Mucosa of descending colon (tissue), 3 donors: ENCODE measurements around the gene PKDCC. TPM values are rescaled to one million over a fixed set of nuclear protein-coding genes. Genes with fewer than 3 reads are reported as not detected.

Source experiments
- ATAC-seq: fragments of 200-7000 bp; cut with Tn5 transposase; one replicate; pipeline ENCODE4 v1.9.1; 2020; ENCODE audit warnings: mild to moderate bottlenecking, moderate library complexity
- DNase-seq, 3 donors: peaks; one replicate each; pipeline ENCODE4 v3.0.0-alpha.2; 2020
- H3K36me3 ChIP-seq: fragments of 200-600 bp; one replicate; pipeline ENCODE4 v1.8.0; 2021; ENCODE audit warnings: low read depth, mild to moderate bottlenecking
- H3K4me1 ChIP-seq: fragments of 200-600 bp; one replicate; pipeline ENCODE4 v1.8.0; 2021; ENCODE audit warnings: low read depth, mild to moderate bottlenecking
- H3K4me3 ChIP-seq: fragments of 200-600 bp; one replicate; pipeline ENCODE4 v1.8.0; 2021; ENCODE audit warnings: mild to moderate bottlenecking
- H3K9me3 ChIP-seq: fragments of 200-600 bp; one replicate; pipeline ENCODE4 v1.8.0; 2021; ENCODE audit warnings: mild to moderate bottlenecking
- CTCF ChIP-seq: fragments of 200-600 bp; IDR thresholded peaks from one replicate; pipeline ENCODE4 v1.8.0; 2022; ENCODE audit warnings: antibody characterized with exemption, mild to moderate bottlenecking
- intact Hi-C, 2 donors: fragments of 100-400 bp; cut with DNase I in 1 of 2; cut with micrococcal nuclease in 1 of 2; formaldehyde crosslinking; loops; one replicate each; pipeline versions ENCODE4 v1.11.0 to v1.11.1; 2022; cut with DNase I, micrococcal nuclease
- total RNA-seq, 3 donors: library from RNA; stranded (reverse); fragmentation: NEBNext Ultra II Directional in 2 of 3; extraction: Animal tissue kit (Norgen Biotek cat#: 25700) in 2 of 3; gene quantifications; one replicate each; pipeline versions ENCODE4 v1.2.1 to v1.2.4, GENCODE V29; 2021 to 2023
- donor health status: DM: no; HTN: no; CAD: no; lungs with moderate emphysema.
- donor health status: DM: no; HTN: no; CAD: no.
- donor health status: DM: no; HTN: yes; CAD: no.

The PKDCC gene
- total RNA-seq, 3 donors from 2014 or later: 79.3 to 88.8 (median 80.7) TPM

GRCh38 chr2:42107249-42108042, 59.6 kb downstream of the PKDCC start:
- Histone ChIP-seq H3K4me3 (no peak overlapping the region), H3K4me1 (no peaks in the 10 kb centered on the region), H3K36me3 (no peaks in the 10 kb centered on the region), H3K9me3 (no peaks in the 10 kb centered on the region)
- intact Hi-C loops: no loop called here
- ATAC-seq (no peak), DNase-seq (no peak)
- TF ChIP-seq CTCF: no peak

Other genes with a start within 250 kb of the PKDCC start
- gene EML4, start 121.3 kb downstream of the PKDCC start, total RNA-seq: 10 to 100 TPM; 47.9 to 88.3 (median 66.3) TPM